Mesothelial cell of epicardium (in vitro differentiated cells): ENCODE results near the gene SLC16A11. TPM values are rescaled to one million over a fixed set of nuclear protein-coding genes. Genes with fewer than 3 reads are reported as not detected.

Experiments used
- DNase-seq, 2 experiments: peaks; one replicate each; pipeline ENCODE4 v3.0.0; 2021; ENCODE audit warnings: low spot score in 2 of 2; ENCODE audit not compliant: unreplicated experiment in 2 of 2
- H3K27ac Mint-ChIP-seq: 2 replicates; pipeline ENCODE4 v1.8.0; 2021; ENCODE audit warnings: mixed read lengths
- H3K27me3 Mint-ChIP-seq: 2 replicates; pipeline ENCODE4 v1.8.0; 2021; ENCODE audit warnings: low read depth, mixed read lengths
- H3K36me3 Mint-ChIP-seq: 2 replicates; pipeline ENCODE4 v1.8.0; 2021; ENCODE audit warnings: mixed read lengths
- H3K4me1 Mint-ChIP-seq: 2 replicates; pipeline ENCODE4 v1.8.0; 2021; ENCODE audit warnings: mixed read lengths
- H3K4me3 Mint-ChIP-seq: 2 replicates; pipeline ENCODE4 v1.8.0; 2021; ENCODE audit warnings: mild to moderate bottlenecking, moderate library complexity, mixed read lengths
- H3K9me3 Mint-ChIP-seq: 2 replicates; pipeline ENCODE4 v1.8.0; 2021; ENCODE audit warnings: mixed read lengths
- total RNA-seq: library from RNA; stranded (reverse); gene quantifications from 3 replicates; pipeline ENCODE4 v1.2.1, GENCODE V29; 2021
- TF ChIP-seq, protein P1 (sequence below): fragments of 200-600 bp; sonication (generic); IDR thresholded peaks from one replicate; pipeline ENCODE4 v1.5.0; 2021; ENCODE audit warnings: antibody characterized with exemption; ENCODE audit not compliant: unreplicated experiment

The SLC16A11 gene
- total RNA-seq, 1 donor from 2014 or later, result 5.1 TPM

DNA sequence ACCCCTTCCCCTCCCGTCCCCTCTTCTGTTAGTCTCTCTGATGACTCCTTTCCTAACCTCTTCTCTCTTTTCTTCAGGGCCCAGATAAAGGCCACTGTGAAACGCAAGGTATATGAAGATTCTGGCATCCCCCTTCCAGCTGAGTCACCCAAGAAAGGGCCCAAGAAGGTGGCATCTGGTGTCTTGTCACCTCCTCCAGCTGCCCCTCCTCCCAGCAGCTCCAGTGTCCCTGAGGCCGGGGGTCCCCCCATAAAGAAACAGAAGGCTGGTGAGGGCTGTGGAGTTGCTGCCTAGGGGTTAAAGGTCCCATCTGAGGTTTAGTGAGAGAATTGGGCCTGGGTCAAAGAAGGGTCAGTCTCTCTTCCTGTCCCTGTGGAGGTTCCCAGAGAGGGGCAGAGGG lies 27.5 kb downstream of the SLC16A11 start:
- Mint-ChIP-seq H3K27me3 (peaks cover 11% of the 10 kb centered on the region), H3K27ac (no peak overlapping the region), H3K4me1 (peaks cover 45% of the 10 kb centered on the region), H3K9me3 (no peaks in the 10 kb centered on the region), H3K36me3 (no peaks in the 10 kb centered on the region), H3K4me3 (no peak overlapping the region)
- no peak for DNase-seq
- TF ChIP-seq, protein P1, sequence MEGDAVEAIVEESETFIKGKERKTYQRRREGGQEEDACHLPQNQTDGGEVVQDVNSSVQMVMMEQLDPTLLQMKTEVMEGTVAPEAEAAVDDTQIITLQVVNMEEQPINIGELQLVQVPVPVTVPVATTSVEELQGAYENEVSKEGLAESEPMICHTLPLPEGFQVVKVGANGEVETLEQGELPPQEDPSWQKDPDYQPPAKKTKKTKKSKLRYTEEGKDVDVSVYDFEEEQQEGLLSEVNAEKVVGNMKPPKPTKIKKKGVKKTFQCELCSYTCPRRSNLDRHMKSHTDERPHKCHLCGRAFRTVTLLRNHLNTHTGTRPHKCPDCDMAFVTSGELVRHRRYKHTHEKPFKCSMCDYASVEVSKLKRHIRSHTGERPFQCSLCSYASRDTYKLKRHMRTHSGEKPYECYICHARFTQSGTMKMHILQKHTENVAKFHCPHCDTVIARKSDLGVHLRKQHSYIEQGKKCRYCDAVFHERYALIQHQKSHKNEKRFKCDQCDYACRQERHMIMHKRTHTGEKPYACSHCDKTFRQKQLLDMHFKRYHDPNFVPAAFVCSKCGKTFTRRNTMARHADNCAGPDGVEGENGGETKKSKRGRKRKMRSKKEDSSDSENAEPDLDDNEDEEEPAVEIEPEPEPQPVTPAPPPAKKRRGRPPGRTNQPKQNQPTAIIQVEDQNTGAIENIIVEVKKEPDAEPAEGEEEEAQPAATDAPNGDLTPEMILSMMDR, result no peak

DNA sequence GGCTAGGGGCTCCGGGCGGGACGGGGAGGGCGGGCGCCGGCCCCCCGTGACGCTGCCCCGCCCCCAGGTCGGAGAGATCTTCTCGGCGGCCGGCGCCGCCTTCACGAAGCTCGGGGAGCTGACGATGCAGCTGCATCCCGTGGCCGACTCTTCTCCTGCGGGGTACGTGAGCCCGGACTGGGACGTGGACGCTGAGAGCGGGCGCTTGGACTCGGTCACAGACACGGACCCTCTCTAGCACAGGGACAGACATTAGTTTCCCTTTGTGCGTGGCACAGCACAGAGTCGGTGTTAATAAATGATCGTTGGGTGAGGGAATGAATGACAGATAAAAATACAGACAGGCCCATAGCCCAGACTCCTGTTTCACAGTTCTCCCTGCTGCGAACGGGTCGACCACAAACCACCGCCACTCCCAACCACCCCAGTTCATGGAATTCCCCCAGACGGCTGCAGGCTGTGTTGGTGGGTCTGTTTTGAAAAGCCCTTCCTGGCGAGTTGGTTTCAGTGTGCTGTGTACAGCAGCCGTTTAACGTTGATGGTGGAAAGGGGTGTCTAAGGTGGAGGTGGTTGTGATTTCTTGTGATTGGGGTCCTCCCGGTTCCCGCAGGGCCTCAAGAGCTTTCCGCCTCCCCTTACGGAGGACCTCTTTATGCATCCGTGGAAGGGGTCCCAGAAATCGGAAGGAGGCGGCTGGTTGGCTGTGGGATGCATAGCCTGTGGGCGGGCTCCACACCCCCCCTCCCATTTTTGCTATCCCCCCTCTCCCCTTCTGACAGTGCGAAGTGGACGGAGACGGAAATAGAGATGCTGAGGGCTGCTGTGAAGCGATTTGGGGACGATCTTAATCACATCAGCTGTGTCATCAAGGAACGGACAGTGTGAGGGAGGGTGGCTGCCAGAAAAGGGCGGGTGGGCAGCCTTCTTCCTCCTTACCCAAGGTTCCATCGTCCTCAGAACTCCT lies 28.6 kb downstream of the SLC16A11 start:
- Mint-ChIP-seq H3K27ac (peak overlapping the region; percentile 97), H3K9me3 (no peaks in the 10 kb centered on the region), H3K36me3 (no peaks in the 10 kb centered on the region), H3K4me1 (peaks cover 52% of the 10 kb centered on the region), H3K4me3 (peak overlapping the region; percentile 80), H3K27me3 (no peaks in the 10 kb centered on the region)
- TF ChIP-seq, protein P1, result peak; percentile 65
- DNase-seq, result no peak

DNA sequence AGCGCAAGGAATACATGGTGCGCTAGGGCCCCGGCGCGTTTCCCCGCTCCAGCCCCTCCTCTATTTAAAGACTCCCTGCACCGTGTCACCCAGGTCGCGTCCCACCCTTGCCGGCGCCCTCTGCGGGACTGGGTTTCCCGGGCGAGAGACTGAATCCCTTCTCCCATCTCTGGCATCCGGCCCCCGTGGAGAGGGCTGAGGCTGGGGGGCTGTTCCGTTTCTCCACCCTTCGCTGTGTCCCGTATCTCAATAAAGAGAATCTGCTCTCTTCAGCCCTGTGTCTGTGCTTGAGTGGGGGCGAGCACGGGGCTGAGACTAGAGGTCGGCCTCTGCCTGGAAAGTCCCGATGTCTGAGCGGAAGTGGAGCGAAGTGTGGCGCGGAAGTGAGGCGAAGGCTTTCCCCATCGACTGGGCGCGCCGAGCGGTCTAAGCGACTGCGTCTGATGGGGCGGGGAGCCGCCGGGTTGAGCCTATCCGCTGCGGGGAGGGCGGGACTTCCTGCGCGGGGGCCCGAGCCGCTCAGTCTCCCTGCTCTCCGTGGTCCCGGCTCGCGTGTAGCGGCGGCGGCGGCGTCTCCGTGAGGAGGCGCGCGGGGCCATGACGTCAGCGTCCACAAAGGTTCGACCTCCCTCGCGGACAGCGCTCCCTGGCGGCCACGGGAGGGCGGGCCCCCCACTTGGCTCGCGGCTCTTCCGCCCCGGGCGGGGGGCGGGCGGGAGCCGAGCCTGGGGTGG lies 29.5 kb downstream of the SLC16A11 start:
- Mint-ChIP-seq H3K36me3 (peaks cover 3% of the 10 kb centered on the region), H3K4me1 (peaks cover 46% of the 10 kb centered on the region), H3K27me3 (no peaks in the 10 kb centered on the region), H3K4me3 (peak overlapping the region; percentile 97), H3K27ac (peak overlapping the region; percentile 99), H3K9me3 (no peaks in the 10 kb centered on the region)
- DNase-seq, result peak; percentile 97
- TF ChIP-seq, protein P1, result peak; percentile 85

DNA sequence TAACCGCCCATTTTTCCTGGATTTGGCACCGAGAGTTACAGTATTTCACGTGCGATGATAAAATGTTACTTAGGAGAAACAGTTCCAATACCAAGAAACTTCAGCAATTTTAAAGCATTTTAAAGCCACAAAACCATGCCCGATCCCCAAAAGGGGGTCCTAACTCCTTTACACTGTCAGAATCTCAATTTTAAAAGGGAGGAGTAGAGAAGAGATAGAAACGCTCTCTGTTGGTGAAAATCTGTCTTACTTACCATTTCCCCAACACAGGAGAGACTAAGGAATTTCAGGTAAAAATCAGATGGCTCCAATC lies 32.0 kb downstream of the SLC16A11 start:
- Mint-ChIP-seq H3K36me3 (peaks cover 3% of the 10 kb centered on the region), H3K27me3 (no peaks in the 10 kb centered on the region), H3K9me3 (no peaks in the 10 kb centered on the region), H3K27ac (peak overlapping the region; percentile 99), H3K4me3 (peak overlapping the region; percentile 97), H3K4me1 (peaks cover 45% of the 10 kb centered on the region)
- no peak for DNase-seq
- TF ChIP-seq, protein P1, result no peak

DNA sequence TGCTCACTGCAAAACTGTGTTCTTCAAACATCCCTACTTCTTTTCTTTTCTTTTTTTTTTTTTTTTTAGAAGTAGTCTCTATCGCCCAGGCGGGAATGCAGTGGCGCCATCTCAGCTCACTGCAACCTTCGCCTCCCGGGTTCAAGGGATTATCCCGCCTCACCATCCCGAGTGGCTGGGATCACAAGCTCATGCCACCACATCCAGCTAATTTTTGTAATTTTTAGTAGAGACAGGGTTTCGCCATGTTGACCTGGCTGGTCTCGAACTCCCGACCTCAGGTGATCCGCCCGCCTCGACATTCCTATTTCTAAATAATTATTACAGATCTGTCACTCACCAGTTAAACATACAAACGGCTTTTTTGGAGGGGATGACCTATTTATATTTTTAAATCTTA lies 32.5 kb downstream of the SLC16A11 start:
- no peaks in the 10 kb centered on the region for H3K9me3 Mint-ChIP-seq
- TF ChIP-seq, protein P1, result no peak
- peaks cover 45% of the 10 kb centered on the region for H3K4me1 Mint-ChIP-seq
- peak overlapping the region; percentile 99 for H3K27ac Mint-ChIP-seq
- no peak for DNase-seq
- H3K27me3 Mint-ChIP-seq, result no peaks in the 10 kb centered on the region
- H3K4me3 Mint-ChIP-seq, result peak overlapping the region; percentile 97
- H3K36me3 Mint-ChIP-seq, result peaks cover 3% of the 10 kb centered on the region
